Activated CD4-positive, CD25-positive, alpha-beta regulatory T cell treated with anti-CD3 and anti-CD28 coated beads, Interleukin-2, amount 50 U/mL, for 72 hours (primary cell): Measurements from ENCODE around the gene COL27A1.

ENCODE experiments used
- DNase-seq: peaks from one replicate; pipeline ENCODE4 v3.0.0; 2021

Gene COL27A1

GRCh38 chr9:114229295-114229694 is 74.0 kb downstream of the COL27A1 start:
- no peak for DNase-seq

- DNase-seq = no peak
These were observed 74.7 kb downstream of the COL27A1 start for GRCh38 chr9:114230068-114230467.

GRCh38 chr9:114231273-114231672 is 75.9 kb downstream of the COL27A1 start:
- DNase-seq = no peak

GRCh38 chr9:114231719-114232449 is 76.5 kb downstream of the COL27A1 start:
- no peak for DNase-seq

GRCh38 chr9:114233491-114234185 is 78.3 kb downstream of the COL27A1 start:
- DNase-seq = no peak

- DNase-seq = no peak
These were observed 79.8 kb downstream of the COL27A1 start for GRCh38 chr9:114235033-114235661.

GRCh38 chr9:114236391-114237138 is 81.2 kb downstream of the COL27A1 start:
- DNase-seq = no peak

GRCh38 chr9:114237247-114237646 is 81.9 kb downstream of the COL27A1 start:
- DNase-seq = no peak

GRCh38 chr9:114237781-114238180 is 82.4 kb downstream of the COL27A1 start:
- no peak for DNase-seq

GRCh38 chr9:114238472-114238871 is 83.1 kb downstream of the COL27A1 start:
- DNase-seq = no peak

GRCh38 chr9:114238891-114239875 is 83.8 kb downstream of the COL27A1 start:
- DNase-seq = no peak

GRCh38 chr9:114240216-114240615 is 84.9 kb downstream of the COL27A1 start:
- DNase-seq = no peak

- DNase-seq = no peak
These were observed 85.6 kb downstream of the COL27A1 start for GRCh38 chr9:114240647-114241558.

- DNase-seq = no peak
These were observed 87.5 kb downstream of the COL27A1 start for GRCh38 chr9:114242837-114243236.

GRCh38 chr9:114243240-114243639 is 87.9 kb downstream of the COL27A1 start:
- DNase-seq = no peak

- no peak for DNase-seq
These were observed 89.2 kb downstream of the COL27A1 start for GRCh38 chr9:114244570-114244969.

GRCh38 chr9:114246558-114246957 is 91.2 kb downstream of the COL27A1 start:
- no peak for DNase-seq

GRCh38 chr9:114247077-114247476 is 91.7 kb downstream of the COL27A1 start:
- no peak for DNase-seq

- no peak for DNase-seq
These were observed 92.2 kb downstream of the COL27A1 start for GRCh38 chr9:114247491-114247890.

GRCh38 chr9:114248299-114248707 is 93.0 kb downstream of the COL27A1 start:
- no peak for DNase-seq
